Measurements from ENCODE around the gene DDX10. TPM values are rescaled to one million over a fixed set of nuclear protein-coding genes. Genes with fewer than 3 reads are reported as not detected.

The DDX10 gene
- total RNA-seq, 1 donor from 2014 or later = 18.3 TPM

- no peak overlapping the region for H3K4me3 ChIP-seq
- no peaks in the 10 kb centered on the region for H3K27me3 ChIP-seq
- no peak for TF ChIP-seq CTCF (IDR thresholded peaks at IDR 0.05)
- DNase-seq = no peak
- H3K9me3 ChIP-seq = no peaks in the 10 kb centered on the region
- no peak overlapping the region for H3K27ac ChIP-seq
- ATAC-seq = no peak
- intact Hi-C loops (cut with DNase I) = no loop called here
- no peaks in the 10 kb centered on the region for H3K36me3 ChIP-seq
- H3K4me1 ChIP-seq = no peaks in the 10 kb centered on the region
These were observed 42.5 kb upstream of the DDX10 start for GRCh38 chr11:108622341-108622740.

- ATAC-seq (no peak), DNase-seq (no peak)
- H3K4me3 ChIP-seq = no peak overlapping the region
- TF ChIP-seq CTCF (IDR thresholded peaks at IDR 0.05) = no peak
- H3K36me3 ChIP-seq = no peaks in the 10 kb centered on the region
- H3K27me3 ChIP-seq = no peaks in the 10 kb centered on the region
- H3K9me3 ChIP-seq = no peaks in the 10 kb centered on the region
- H3K4me1 ChIP-seq = no peaks in the 10 kb centered on the region
- intact Hi-C loops (cut with DNase I) = no loop called here
- H3K27ac ChIP-seq = no peak overlapping the region
These were observed 40.5 kb upstream of the DDX10 start for GRCh38 chr11:108624196-108624925.

- Histone ChIP-seq H3K27ac (no peak overlapping the region), H3K4me1 (no peaks in the 10 kb centered on the region), H3K4me3 (no peak overlapping the region), H3K9me3 (no peaks in the 10 kb centered on the region), H3K27me3 (no peaks in the 10 kb centered on the region), H3K36me3 (no peaks in the 10 kb centered on the region)
- intact Hi-C loops (cut with DNase I) = no loop called here
- TF ChIP-seq CTCF (IDR thresholded peaks at IDR 0.05) = no peak
- ATAC-seq = peak; percentile 21
- no peak for DNase-seq
These were observed 36.5 kb upstream of the DDX10 start for GRCh38 chr11:108628326-108628725.

GRCh38 chr11:108628812-108629211, 36.1 kb upstream of the DDX10 start:
- intact Hi-C loops (cut with DNase I) = no loop called here
- no peak for DNase-seq
- no peak overlapping the region for H3K4me3 ChIP-seq
- H3K9me3 ChIP-seq = no peaks in the 10 kb centered on the region
- no peak overlapping the region for H3K27ac ChIP-seq
- no peaks in the 10 kb centered on the region for H3K27me3 ChIP-seq
- no peaks in the 10 kb centered on the region for H3K4me1 ChIP-seq
- ATAC-seq = no peak
- no peaks in the 10 kb centered on the region for H3K36me3 ChIP-seq
- no peak for TF ChIP-seq CTCF (IDR thresholded peaks at IDR 0.05)

- no peaks in the 10 kb centered on the region for H3K4me1 ChIP-seq
- H3K36me3 ChIP-seq = no peaks in the 10 kb centered on the region
- no peaks in the 10 kb centered on the region for H3K9me3 ChIP-seq
- intact Hi-C loops (cut with DNase I) = no loop called here
- no peak for TF ChIP-seq CTCF (IDR thresholded peaks at IDR 0.05)
- no peak overlapping the region for H3K27ac ChIP-seq
- ATAC-seq (no peak), DNase-seq (no peak)
- H3K4me3 ChIP-seq = no peak overlapping the region
- H3K27me3 ChIP-seq = no peaks in the 10 kb centered on the region
These were observed 35.6 kb upstream of the DDX10 start for GRCh38 chr11:108629274-108629673.

Measured in upper lobe of right lung (tissue), 1 donor.